HG03139 (cell line): ENCODE measurements around the gene SLC4A3.
"Not testable (repeated sequence)": the region's sequence is repeated elsewhere in the genome, so short reads cannot be mapped to it uniquely, and the experiment has no call there.

Experiments used
- ATAC-seq: cut with Tn5 transposase; IDR thresholded peaks from one replicate; pipeline ENCODE4 v1.9.1; 2021; ENCODE audit not compliant: unreplicated experiment

The SLC4A3 gene

DNA sequence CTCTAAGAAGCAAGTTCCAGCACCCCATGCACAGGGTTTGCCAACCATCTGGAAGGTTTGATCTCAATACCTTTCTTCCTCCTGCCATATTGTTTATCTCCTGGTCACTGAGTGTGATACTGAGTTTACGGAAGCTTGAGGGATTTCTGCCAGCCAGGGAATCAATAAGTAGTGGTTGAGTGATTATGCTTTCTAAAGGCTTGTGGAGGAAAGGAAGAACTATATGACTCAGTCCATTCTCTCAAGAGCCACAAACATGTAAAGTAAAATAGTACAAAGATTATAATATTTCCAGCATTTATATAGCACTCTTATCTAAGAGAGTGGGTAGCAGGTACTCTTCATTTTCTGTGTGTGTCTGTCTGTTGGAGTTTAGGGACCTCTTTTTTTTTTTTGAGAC is 49.2 kb downstream of the SLC4A3 start:
- ATAC-seq = no peak

DNA sequence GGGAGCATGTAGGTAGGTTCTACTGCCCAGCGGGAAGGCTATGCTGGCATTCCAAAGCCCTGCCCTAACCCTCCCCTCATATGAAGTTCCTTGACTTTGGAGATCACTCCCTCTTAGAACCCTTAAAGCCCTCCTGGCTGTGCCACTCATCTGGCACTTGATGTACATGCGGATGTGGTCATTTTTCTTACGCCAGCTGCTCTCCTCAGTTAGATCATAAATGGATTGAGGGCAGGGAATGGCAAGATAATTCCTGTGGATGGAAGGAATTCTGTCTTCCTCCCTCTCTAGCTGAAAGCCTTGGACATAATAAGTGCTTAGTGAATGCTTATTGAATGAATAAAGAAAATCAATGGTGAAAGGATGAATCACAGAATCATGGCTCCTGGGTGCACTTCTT is 51.6 kb downstream of the SLC4A3 start:
- ATAC-seq = no peak

DNA sequence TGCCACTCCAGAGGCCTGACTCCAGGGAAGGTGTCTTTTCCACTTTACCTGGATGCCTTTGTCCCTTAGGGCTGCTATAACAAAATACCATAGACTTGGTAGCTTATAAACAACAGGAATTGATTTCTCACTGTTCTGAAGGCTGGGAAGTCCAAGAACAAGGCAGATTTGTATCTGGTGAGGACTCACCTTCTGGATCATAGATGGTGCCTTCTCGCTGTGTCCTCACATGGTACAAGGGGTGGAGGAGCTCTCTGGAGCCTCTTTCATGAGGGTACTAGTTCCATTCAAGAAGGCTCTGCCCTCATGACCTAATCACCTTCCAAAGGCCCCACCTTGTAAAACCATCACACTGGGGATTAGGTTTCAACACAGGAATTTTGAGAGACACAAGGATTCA is 52.1 kb downstream of the SLC4A3 start:
- no peak for ATAC-seq

DNA sequence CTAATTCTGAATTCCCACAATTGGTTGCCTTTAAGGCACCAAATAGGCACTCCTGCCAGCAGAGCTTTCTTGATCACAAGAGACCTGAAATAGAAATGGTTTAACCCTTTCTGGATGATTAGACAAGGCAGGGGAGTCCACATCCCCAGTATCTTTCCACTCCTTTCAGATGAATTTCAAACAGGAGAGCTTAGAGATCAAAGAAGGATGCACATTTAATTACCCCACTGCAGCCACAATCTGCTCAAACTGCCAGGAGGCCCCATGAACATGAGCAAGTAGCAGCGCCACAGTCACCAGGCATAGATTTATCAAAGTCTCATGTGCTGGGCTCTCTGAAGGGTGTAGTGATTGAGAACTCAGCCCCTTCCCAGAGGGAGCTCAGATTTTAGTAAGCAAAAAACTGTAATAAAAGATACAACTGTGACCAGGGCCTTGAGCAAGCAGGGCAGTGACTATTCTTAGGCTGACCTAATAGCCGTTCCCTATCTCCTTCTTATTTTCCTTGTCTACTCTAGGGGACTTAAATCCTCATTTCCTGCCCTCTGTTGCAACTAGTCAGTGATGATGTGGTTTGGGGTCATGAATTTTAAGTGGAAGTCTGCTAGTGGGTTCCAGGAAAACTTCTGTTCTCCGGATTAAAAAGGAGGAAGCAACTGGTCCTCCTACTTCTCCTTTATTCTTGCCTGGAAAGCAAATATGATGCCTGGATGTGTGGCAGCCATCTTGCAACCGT is 53.7 kb downstream of the SLC4A3 start:
- ATAC-seq = no peak

DNA sequence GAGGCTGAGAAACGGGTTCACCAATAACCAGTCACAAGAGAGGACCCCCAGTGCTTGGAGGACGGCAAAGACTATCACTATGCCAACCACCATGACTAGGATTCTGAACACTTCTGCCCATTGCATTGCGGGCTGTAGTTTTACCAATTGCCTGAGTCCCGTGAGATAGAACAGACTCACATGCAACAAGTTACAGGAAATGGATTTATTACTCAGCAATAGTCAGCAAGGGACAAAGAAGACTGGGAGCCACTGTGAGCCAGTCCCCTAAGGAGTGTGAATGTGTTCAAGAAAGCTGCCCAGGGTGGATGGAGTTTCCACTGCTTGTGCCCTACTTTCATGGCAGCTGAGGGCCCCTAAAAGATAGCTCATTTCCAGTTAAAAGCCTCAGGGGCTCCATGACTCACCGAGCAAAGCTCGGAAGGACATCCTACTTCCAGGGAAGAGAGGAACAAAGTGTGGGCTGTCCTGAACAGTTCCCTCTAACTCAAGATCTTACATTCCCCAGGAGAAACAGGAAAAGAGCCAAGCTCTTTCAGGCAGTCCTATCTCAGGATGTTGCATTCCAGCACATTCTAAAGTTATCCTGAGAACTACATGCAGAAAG is 54.4 kb downstream of the SLC4A3 start:
- ATAC-seq = no peak

DNA sequence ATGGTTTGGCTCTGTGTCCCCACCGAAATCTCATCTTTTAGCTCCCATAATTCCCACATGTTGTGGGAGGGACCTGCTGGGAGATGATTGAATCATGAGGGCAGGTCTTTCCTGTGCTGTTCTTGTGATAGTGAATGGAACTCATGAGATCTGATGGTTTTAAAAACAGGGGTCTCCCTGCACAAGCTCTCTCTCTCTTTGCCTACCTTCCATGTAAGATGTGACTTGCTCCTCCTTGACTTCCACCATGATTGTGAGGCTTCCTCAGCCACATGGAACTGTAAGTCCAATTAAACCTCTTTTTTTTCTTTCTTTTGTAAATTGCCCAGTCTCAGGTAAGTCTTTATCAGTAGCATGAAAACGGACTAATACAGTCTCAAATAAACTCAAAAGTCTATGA is 56.0 kb downstream of the SLC4A3 start:
- ATAC-seq = not testable (repeated sequence)

DNA sequence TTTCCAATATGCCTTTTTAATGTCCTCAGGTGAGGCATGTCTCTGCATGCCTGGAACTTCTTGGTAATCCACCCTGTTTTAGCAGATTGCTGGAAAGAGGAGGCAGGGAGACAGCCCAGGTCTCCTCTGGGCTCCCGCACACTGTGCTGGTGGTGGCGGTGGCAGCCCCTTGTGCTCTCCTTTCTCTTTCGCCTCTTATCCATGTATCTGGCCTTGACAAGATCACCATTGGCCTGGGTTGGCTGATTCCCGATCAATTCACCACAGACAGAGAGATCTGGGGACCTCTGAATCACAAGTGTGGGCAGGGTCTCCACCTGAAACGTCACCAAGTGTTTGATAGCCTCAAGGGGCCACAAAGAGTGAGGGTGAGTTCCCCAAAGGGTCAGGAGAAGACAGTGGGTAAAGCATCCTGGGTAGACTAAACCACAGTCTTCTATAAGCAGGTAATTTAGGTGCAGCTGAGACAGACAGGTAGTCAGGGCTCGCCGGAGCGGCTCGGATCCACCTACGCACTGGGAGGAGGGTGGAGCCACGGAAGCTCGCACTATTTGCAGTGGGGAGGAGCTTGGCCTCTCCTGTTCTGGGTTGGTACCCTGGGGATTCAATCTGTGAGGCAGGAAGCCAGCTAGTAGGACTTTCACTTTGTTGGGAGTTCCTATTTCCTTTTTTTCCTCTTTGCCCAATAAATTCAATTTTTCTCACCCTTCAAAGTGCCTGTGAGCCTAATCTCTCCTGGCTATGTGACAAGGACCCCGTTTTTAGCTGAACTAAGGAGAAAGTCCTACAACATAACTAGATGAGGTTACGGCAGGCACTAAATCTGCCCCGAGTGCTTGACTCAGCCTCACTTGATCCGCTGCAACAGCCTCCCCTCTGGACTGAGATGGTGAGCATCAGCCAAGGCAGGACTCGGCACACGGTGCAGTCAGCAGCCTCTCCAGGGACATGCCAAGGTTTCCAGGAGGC is 57.6 kb downstream of the SLC4A3 start:
- peak; percentile 98 for ATAC-seq

DNA sequence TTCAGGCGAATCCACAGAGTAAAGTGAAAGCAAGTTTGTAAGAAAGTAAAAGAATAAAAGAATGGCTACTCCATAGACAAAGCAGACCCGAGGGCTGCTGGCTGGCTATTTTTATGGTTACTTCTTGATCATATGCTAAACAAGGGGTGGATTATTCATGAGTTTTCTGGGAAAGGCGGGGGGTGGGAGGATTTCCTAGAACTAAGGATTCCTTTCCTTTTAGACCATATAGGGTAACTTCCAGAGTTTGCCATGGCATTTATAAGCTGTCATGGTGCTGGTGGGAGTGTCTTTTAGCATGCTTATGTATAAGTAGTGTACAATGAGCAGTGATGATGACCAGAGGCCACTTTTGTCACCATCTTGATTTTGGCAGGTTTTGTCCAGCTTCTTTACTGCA is 59.8 kb downstream of the SLC4A3 start:
- no peak for ATAC-seq

DNA sequence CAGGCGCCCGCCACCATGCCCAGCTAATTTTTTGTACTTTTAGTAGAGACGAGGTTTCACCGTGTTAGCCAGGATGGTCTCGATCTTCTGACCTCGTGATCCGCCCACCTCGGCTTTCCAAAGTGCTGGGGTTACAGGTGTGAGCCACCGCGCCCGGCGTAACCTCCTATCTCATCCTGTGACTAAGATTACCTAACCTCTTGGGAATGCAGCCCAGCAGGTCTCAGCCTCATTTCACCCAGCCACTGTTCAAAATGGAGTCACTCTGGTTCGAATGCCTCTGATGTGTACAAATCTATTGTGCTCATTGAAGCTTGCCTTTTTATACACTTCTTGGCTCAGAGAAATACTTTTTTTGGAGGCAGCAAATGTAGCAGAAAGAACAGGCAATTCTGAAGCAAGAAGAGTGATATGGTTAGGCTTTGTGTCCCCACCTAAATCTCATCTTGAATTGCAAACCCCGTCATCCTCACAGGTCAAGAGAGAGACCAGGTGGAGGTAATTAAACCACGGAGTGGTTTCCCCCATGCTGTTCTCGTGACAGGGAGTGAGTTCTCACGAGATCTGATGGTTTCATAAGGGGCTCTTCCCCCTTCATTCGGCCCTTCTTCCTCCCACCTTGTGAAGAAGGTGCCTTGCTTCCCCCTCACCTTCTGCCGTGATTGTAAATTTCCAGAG is 60.6 kb downstream of the SLC4A3 start:
- ATAC-seq = no peak

DNA sequence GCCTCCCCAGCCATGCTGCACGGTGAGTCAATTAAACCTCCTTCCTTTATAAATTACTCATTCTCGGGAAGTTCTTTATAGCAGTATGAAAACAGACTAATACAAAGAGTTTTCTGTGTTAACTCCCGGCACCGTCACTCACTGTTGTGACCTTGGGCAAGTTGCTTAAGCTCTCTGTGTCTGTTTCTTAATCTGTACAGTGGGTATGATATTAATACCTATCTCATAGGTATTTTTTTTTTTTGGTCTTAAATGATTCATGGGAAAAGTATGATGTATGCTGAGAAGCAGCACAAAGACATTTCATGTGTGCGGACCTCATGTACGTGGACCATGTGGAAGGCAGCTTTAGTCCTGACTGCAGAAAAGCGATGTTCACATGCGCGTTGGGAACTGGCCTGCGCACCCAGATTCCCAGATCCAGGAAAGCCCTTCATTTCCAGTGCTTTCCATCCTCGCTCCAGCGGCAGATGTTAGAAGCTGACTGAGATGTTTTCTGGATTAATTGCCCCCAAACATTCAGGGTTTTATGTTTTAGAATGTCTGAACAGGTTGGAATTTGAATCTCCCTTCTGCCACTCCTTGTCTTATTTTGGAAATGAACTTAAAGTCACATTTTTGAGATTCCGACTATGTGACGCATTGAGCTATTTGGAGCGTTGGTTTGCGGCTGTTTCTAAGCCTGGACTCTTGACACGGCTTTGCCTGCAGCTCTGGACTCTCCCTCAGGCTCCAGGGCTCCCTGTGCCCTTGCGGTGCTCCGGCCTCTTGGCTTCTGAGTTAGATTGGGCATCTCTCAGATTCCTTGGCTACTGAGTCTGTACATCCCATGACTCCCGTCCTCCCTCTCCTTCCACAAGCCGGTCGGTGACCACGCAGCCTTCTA is 61.4 kb downstream of the SLC4A3 start:
- ATAC-seq = no peak

DNA sequence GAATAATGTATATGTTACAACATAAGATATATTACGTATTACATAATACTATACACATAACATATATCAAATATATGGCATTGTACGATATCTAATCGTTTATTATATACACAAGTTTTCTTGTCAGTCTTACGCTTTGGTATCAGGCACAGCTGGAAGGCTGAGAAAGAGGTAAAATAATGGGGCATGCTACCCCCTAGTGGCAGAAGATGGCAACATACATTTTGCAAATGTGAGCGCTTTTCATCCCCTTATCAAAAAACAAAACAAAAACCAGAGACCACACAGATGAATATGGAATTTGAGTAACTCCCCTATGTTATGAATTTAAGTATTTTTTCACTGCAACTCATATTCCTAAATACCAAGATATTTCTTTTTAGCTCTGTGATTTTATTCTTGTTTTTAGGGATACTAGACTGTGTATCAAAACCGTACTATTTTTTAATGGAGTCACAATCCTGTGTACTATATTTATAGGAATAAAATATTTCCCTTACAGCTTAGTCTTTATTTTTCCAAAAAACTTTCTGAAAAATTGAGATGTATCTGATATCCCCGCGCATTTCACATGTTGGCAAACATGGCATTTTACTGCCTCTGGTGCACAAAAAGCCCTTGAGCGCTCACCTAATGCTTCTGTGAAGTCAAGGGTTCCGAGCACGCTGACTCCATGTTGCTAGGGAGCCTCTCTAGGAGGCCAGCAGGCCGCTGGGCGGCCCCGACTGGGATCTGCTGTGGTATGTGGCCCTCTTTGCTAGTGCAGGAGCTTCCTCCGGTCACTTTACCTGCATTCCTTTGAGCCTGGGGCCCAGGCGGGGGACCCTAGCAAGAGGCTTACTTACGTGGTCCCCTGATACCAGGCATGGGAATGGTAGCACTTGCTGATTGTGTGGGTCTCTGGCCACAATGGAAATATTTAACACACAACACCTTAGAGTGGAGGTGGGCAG is 62.5 kb downstream of the SLC4A3 start:
- ATAC-seq = no peak

DNA sequence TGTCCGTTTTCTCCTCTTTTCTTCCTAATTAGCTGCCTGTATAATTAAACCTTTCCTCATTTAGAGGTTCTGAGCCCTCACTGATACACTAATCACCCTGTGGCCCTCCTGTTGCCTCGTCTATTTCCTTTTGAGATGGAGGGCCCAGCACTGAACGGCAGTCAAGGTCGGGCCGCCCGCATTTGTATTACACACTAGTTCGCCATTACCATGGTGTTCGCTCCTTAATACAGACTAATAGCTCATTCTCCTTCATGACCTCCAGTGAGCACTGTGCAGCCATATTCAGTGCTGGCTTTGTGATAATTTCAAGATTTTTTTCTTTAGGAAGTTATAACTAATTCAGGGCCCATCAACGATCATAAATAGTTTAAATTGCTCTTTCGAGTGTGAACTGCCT is 64.1 kb downstream of the SLC4A3 start:
- ATAC-seq = no peak
